Type B pancreatic cell (in vitro differentiated cells): ENCODE data around the gene DYNLT4. TPM values are rescaled to one million over a fixed set of nuclear protein-coding genes. Genes with fewer than 3 reads are reported as not detected.
"Not testable (repeated sequence)": the region's sequence is repeated elsewhere in the genome, so short reads cannot be mapped to it uniquely, and the experiment has no call there.

Experiments
- DNase-seq: peaks from one replicate; pipeline ENCODE4 v3.0.0; 2021; ENCODE audit warnings: mixed read lengths; ENCODE audit not compliant: unreplicated experiment; ENCODE audit errors: extremely low spot score
- H3K27ac Mint-ChIP-seq: 2 replicates; pipeline ENCODE4 v1.8.0; 2021; ENCODE audit warnings: mild to moderate bottlenecking, mixed read lengths
- H3K27me3 Mint-ChIP-seq: 2 replicates; pipeline ENCODE4 v1.8.0; 2021; ENCODE audit warnings: mixed read lengths
- H3K36me3 Mint-ChIP-seq: 2 replicates; pipeline ENCODE4 v1.8.0; 2021; ENCODE audit warnings: mixed read lengths
- H3K4me1 Mint-ChIP-seq: one replicate; pipeline ENCODE4 v1.8.0; 2021; ENCODE audit warnings: mixed read lengths; ENCODE audit not compliant: unreplicated experiment
- H3K4me3 Mint-ChIP-seq: 2 replicates; pipeline ENCODE4 v1.8.0; 2021; ENCODE audit warnings: mild to moderate bottlenecking, mixed read lengths
- H3K9me3 Mint-ChIP-seq: 2 replicates; pipeline ENCODE4 v1.8.0; 2021; ENCODE audit warnings: mixed read lengths
- total RNA-seq: library from RNA; stranded (reverse); gene quantifications from 2 replicates; pipeline ENCODE4 v1.2.1, GENCODE V29; 2021; ENCODE audit warnings: low replicate concordance
- TF ChIP-seq, protein P1 (sequence below): fragments of 200-600 bp; sonication (generic); conservative IDR thresholded peaks from 2 replicates; pipeline ENCODE4 v1.5.0; 2021; ENCODE audit warnings: antibody characterized with exemption, mild to moderate bottlenecking

Gene DYNLT4
- total RNA-seq, 1 donor from 2014 or later: 1.1 TPM

- Mint-ChIP-seq H3K9me3 (no peaks in the 10 kb centered on the region), H3K27me3 (no peaks in the 10 kb centered on the region), H3K4me1 (peaks cover 32% of the 10 kb centered on the region), H3K4me3 (peak overlapping the region; percentile 97), H3K36me3 (peaks cover 34% of the 10 kb centered on the region), H3K27ac (peak overlapping the region; percentile 82)
- TF ChIP-seq, protein P1, sequence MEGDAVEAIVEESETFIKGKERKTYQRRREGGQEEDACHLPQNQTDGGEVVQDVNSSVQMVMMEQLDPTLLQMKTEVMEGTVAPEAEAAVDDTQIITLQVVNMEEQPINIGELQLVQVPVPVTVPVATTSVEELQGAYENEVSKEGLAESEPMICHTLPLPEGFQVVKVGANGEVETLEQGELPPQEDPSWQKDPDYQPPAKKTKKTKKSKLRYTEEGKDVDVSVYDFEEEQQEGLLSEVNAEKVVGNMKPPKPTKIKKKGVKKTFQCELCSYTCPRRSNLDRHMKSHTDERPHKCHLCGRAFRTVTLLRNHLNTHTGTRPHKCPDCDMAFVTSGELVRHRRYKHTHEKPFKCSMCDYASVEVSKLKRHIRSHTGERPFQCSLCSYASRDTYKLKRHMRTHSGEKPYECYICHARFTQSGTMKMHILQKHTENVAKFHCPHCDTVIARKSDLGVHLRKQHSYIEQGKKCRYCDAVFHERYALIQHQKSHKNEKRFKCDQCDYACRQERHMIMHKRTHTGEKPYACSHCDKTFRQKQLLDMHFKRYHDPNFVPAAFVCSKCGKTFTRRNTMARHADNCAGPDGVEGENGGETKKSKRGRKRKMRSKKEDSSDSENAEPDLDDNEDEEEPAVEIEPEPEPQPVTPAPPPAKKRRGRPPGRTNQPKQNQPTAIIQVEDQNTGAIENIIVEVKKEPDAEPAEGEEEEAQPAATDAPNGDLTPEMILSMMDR: no peak
- DNase-seq: no peak
Observed at GRCh38 chr1:44777969-44778635, 29.0 kb downstream of the DYNLT4 start.

DNA sequence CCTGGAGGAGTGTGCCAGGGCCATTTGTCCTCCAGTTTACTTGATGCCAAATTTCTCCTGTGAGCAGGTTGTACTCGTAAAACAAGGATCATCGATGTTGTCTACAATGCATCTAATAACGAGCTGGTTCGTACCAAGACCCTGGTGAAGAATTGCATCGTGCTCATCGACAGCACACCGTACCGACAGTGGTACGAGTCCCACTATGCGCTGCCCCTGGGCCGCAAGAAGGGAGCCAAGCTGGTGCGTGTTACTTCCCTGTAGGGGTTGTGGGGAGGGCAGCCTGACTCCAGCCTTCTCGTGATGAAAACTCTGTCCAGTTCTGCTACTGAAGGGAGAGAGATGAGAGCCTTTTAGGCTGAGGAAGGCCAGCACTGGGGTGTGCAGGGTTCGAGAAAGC, 29.6 kb downstream of the DYNLT4 start:
- H3K4me3 Mint-ChIP-seq: peak overlapping the region; percentile 97
- H3K9me3 Mint-ChIP-seq: no peaks in the 10 kb centered on the region
- H3K4me1 Mint-ChIP-seq: peaks cover 31% of the 10 kb centered on the region
- H3K27ac Mint-ChIP-seq: peak overlapping the region; percentile 82
- peaks cover 34% of the 10 kb centered on the region for H3K36me3 Mint-ChIP-seq
- TF ChIP-seq, protein P1: no peak
- H3K27me3 Mint-ChIP-seq: no peaks in the 10 kb centered on the region
- DNase-seq: no peak

DNA sequence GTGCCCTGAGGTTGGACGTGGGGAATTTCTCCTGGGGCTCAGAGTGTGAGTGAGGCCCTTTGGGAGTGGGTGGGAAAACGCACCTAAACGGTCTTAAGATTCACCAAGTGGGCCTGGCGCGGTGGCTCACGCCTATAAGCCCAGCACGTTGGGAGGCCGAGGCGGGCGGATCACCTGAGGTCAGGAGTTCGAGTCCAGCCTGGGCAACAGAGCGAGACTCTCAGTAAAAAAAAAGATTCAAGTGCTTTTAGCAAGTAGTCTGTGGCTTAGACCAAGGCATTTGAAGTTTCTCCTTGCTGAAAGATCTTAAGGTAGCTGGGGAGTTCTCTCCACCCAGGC, 30.5 kb downstream of the DYNLT4 start:
- peak overlapping the region; percentile 99 for H3K27ac Mint-ChIP-seq
- TF ChIP-seq, protein P1: no peak
- peaks cover 31% of the 10 kb centered on the region for H3K4me1 Mint-ChIP-seq

DNA sequence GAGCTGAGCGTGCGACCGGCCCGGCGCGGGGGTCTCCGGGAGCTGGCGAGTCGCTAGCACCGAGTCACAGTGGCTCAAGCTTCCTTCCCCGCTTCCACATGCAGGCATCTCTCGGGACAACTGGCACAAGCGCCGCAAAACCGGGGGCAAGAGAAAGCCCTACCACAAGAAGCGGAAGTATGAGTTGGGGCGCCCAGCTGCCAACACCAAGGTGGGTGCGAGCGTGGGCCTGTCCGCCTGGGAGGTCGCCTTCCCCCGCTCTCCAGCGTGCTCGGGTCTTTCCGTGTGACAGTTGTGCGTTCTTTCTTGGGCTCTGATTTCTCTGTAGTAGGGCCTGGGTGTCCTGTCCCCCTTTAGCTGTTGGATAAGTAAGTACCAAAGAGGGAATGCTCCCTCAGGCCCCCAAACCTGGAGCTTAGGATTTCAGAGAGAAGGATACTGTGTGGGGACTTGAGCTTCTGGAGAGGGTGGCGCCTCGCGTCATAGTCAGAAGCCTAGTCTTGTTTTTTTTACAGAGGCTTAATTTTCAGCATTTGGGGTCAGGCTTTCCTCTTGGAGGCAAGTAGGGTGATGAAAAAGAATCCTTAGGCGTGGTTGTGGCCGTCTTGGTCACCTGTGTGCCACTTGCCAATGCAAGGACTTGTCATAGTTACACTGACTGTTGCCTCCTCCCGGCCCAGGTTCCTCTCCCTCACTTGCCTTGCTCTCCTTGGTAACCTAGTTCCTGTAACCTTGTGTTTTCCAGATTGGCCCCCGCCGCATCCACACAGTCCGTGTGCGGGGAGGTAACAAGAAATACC, 31.0 kb downstream of the DYNLT4 start:
- peak overlapping the region; percentile 97 for H3K4me3 Mint-ChIP-seq
- peaks cover 31% of the 10 kb centered on the region for H3K4me1 Mint-ChIP-seq
- no peaks in the 10 kb centered on the region for H3K27me3 Mint-ChIP-seq
- peak overlapping the region; percentile 99 for H3K27ac Mint-ChIP-seq
- H3K36me3 Mint-ChIP-seq: peaks cover 31% of the 10 kb centered on the region
- H3K9me3 Mint-ChIP-seq: no peaks in the 10 kb centered on the region
- TF ChIP-seq, protein P1: no peak
- no peak for DNase-seq

More for the DNA sequence above, 30.5 kb downstream of the DYNLT4 start:
- Mint-ChIP-seq H3K4me3 (peak overlapping the region; percentile 97), H3K36me3 (peaks cover 34% of the 10 kb centered on the region), H3K9me3 (no peaks in the 10 kb centered on the region), H3K27me3 (no peaks in the 10 kb centered on the region)
- DNase-seq: no peak

GRCh38 chr1:44775078-44775929, 31.8 kb downstream of the DYNLT4 start, which contains the start of gene RPS8:
Gene RPS8 (plus strand): TSS chr1:44775540. CDS start chr1:44775597, 57 bp downstream.
- DNase-seq: peak; percentile 89
- H3K27ac Mint-ChIP-seq: peak within 1 kb of the TSS; percentile 99

DNA sequence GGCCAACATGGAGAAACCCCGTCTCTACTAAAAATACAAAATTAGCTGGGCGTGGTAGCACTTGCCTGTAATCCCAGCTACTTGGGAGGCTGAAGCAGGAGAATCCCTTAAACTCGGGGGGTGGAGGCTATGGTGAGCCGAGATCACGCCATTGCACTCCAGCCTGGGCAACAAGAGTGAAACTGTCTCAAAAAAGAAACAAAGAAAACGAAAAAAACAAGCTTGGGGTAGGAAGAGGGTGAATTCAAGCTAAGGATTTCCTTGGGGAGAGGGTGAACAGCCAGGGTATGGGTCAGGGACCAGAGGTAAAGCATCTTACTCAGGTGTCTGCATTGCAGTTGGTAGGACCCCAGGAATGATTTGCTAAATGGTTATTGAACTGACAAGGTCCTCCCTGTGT, 40.7 kb downstream of the DYNLT4 start:
- H3K4me1 Mint-ChIP-seq, DNase-seq, H3K27ac Mint-ChIP-seq, H3K27me3 Mint-ChIP-seq, H3K4me3 Mint-ChIP-seq, H3K9me3 Mint-ChIP-seq: not testable (repeated sequence)
- peaks cover 13% of the 10 kb centered on the region for H3K36me3 Mint-ChIP-seq

More at GRCh38 chr1:44775078-44775929, 31.8 kb downstream of the DYNLT4 start, which contains the start of gene RPS8:
- Mint-ChIP-seq H3K9me3 (no peaks in the 10 kb centered on the region), H3K4me1 (peaks cover 31% of the 10 kb centered on the region), H3K27me3 (no peaks in the 10 kb centered on the region), H3K4me3 (peak within 1 kb of the TSS; percentile 97), H3K36me3 (peaks cover 26% of the 10 kb centered on the region)
- TF ChIP-seq, protein P1: no peak
